GM23338 (cell line): ENCODE data around the gene MESP2. TPM values are rescaled to one million over a fixed set of nuclear protein-coding genes. Genes with fewer than 3 reads are reported as not detected.

Experiments
- ATAC-seq: fragments of 200-7000 bp; cut with Tn5 transposase; 3 replicates; pipeline ENCODE4 v1.9.1; 2020
- DNase-seq: peaks from one replicate; pipeline ENCODE4 v3.0.0-alpha.2; 2015; ENCODE audit warnings: low spot score
- H2AFZ ChIP-seq: fragments of 200-600 bp; sonication (generic); 2 replicates; pipeline ENCODE4 v1.8.0; 2016; ENCODE audit warnings: antibody characterized with exemption, mild to moderate bottlenecking, moderate library complexity
- H3F3A ChIP-seq: fragments of 200-600 bp; sonication (generic); replicated peaks from 2 replicates; pipeline ENCODE4 v1.8.0; 2017; ENCODE audit warnings: antibody characterized with exemption, mixed run types, low read depth
- H3K27ac ChIP-seq: fragments of 200-600 bp; sonication (generic); 2 replicates; pipeline ENCODE4 v1.6.1; 2016; ENCODE audit warnings: low read depth
- H3K27me3 ChIP-seq: fragments of 200-600 bp; sonication (generic); 2 replicates; pipeline ENCODE4 v1.8.0; 2016; ENCODE audit warnings: mild to moderate bottlenecking, mixed run types, moderate library complexity; ENCODE audit not compliant: insufficient read depth
- H3K36me3 ChIP-seq: fragments of 200-600 bp; sonication (generic); 2 replicates; pipeline ENCODE4 v1.8.0; 2016; ENCODE audit warnings: mild to moderate bottlenecking; ENCODE audit not compliant: insufficient read depth
- H3K4me1 ChIP-seq: fragments of 200-600 bp; sonication (generic); 2 replicates; pipeline ENCODE4 v1.8.0; 2016; ENCODE audit warnings: mild to moderate bottlenecking, moderate library complexity; ENCODE audit not compliant: insufficient read depth
- H3K4me2 ChIP-seq: fragments of 200-600 bp; sonication (generic); 2 replicates; pipeline ENCODE4 v1.7.1; 2017; ENCODE audit warnings: mixed run types
- H3K4me3 ChIP-seq: fragments of 200-600 bp; sonication (generic); 2 replicates; pipeline ENCODE4 v1.6.1; 2016; ENCODE audit warnings: mixed run types
- H3K79me2 ChIP-seq: fragments of 200-600 bp; sonication (generic); replicated peaks from 2 replicates; pipeline ENCODE4 v1.8.0; 2017; ENCODE audit warnings: mild to moderate bottlenecking; ENCODE audit not compliant: insufficient read depth
- H3K9me2 ChIP-seq: fragments of 200-600 bp; sonication (generic); 2 replicates; pipeline ENCODE4 v1.8.0; 2017; ENCODE audit not compliant: insufficient read depth
- H4K20me1 ChIP-seq: fragments of 200-600 bp; sonication (generic); replicated peaks from 2 replicates; pipeline ENCODE4 v1.8.0; 2017; ENCODE audit warnings: mild to moderate bottlenecking; ENCODE audit not compliant: insufficient read depth
- H3K27ac Mint-ChIP-seq: 2 replicates; pipeline ENCODE4 v1.8.0; 2020; ENCODE audit warnings: inconsistent platforms, mild to moderate bottlenecking, moderate library complexity, mixed read lengths
- H3K27me3 Mint-ChIP-seq: 3 replicates; pipeline ENCODE4 v1.8.0; 2022; ENCODE audit warnings: low read depth, mild to moderate bottlenecking, moderate library complexity, mixed read lengths, inconsistent platforms; ENCODE audit not compliant: insufficient read depth, poor library complexity
- H3K36me3 Mint-ChIP-seq: 3 replicates; pipeline ENCODE4 v1.8.0; 2021; ENCODE audit warnings: low read depth, mild to moderate bottlenecking, inconsistent platforms, moderate library complexity, mixed read lengths
- H3K4me1 Mint-ChIP-seq: 3 replicates; pipeline ENCODE4 v1.8.0; 2020; ENCODE audit warnings: mild to moderate bottlenecking, inconsistent platforms, mixed read lengths
- H3K4me3 Mint-ChIP-seq: 3 replicates; pipeline ENCODE4 v1.8.0; 2021; ENCODE audit warnings: moderate library complexity, mild to moderate bottlenecking, inconsistent platforms, mixed read lengths
- H3K9me3 Mint-ChIP-seq: 3 replicates; pipeline ENCODE4 v1.8.0; 2020; ENCODE audit warnings: moderate library complexity, mild to moderate bottlenecking, inconsistent platforms, mixed read lengths
- CREB1 ChIP-seq: fragments of 250-450 bp; sonication (Bioruptor Pico); IDR thresholded peaks from 2 replicates; pipeline ENCODE4 v1.5.0; 2020; ENCODE audit warnings: low read depth, mild to moderate bottlenecking, moderate library complexity
- CTCF ChIP-seq, 2 experiments: fragments of 200-600 bp in 1 of 2; sonication (generic) in 1 of 2; conservative IDR thresholded peaks; 2 replicates each; pipeline versions ENCODE4 v1.5.1 to v1.6.1; 2016 to 2017; ENCODE audit warnings: antibody characterized with exemption in 2 of 2, low read depth in 2 of 2, mild to moderate bottlenecking in 2 of 2, moderate library complexity in 1 of 2
- ETS1 ChIP-seq: IDR thresholded peaks from 2 replicates; pipeline ENCODE4 v1.6.1; 2016; ENCODE audit warnings: antibody characterized with exemption
- EZH2phosphoT487 ChIP-seq: fragments of 200-600 bp; sonication (generic); IDR thresholded peaks from one replicate; pipeline ENCODE4 v1.8.1; 2018; ENCODE audit warnings: antibody characterized with exemption; ENCODE audit not compliant: unreplicated experiment
- JUNB ChIP-seq: IDR thresholded peaks from one replicate; pipeline ENCODE4 v1.6.1; 2016; ENCODE audit warnings: antibody characterized with exemption; ENCODE audit not compliant: unreplicated experiment
- POLR2AphosphoS5 ChIP-seq: IDR thresholded peaks from 2 replicates; pipeline ENCODE4 v1.6.1; 2016; ENCODE audit warnings: antibody characterized with exemption, low read depth
- STAT1 ChIP-seq: IDR thresholded peaks from one replicate; pipeline ENCODE4 v1.6.1; 2016; ENCODE audit warnings: antibody characterized with exemption; ENCODE audit not compliant: unreplicated experiment
- ZNF114 ChIP-seq: fragments of 250-450 bp; sonication (Bioruptor Pico); IDR thresholded peaks from 2 replicates; pipeline ENCODE4 v1.5.0; 2020; ENCODE audit warnings: mild to moderate bottlenecking, moderate library complexity
- ZNF331 ChIP-seq: fragments of 250-450 bp; sonication (Bioruptor Pico); IDR thresholded peaks from 2 replicates; pipeline ENCODE4 v1.5.0; 2020; ENCODE audit warnings: low read depth, mild to moderate bottlenecking, moderate library complexity
- ZNF462 ChIP-seq: fragments of 250-450 bp; sonication (Bioruptor Pico); IDR thresholded peaks from 2 replicates; pipeline ENCODE4 v1.5.0; 2020; ENCODE audit warnings: mild to moderate bottlenecking, moderate library complexity
- polyA plus RNA-seq: library from polyadenylated mRNA; unstranded; fragments of >200 nt; fragmentation: Nextera tagmentation; extraction: Ambion mirVana; gene quantifications from 2 replicates; pipeline ENCODE4 v1.2.1, GENCODE V29; 2016
- total RNA-seq: library from RNA; depleted of rRNA; stranded (reverse); fragments of >200 nt; shearing (Covaris generic); gene quantifications from 2 replicates; pipeline ENCODE4 v1.2.3, GENCODE V29; 2014

The MESP2 gene
- total and polyA plus RNA-seq, 2 experiments from 2014 or later, result 0.24 to 1.3 TPM

- ATAC-seq, result no peak
- Histone ChIP-seq H4K20me1 (no peaks in the 10 kb centered on the region), H3K9me2 (no peaks in the 10 kb centered on the region), H3K36me3 (no peaks in the 10 kb centered on the region), H3K27ac (no peak overlapping the region), H3K79me2 (no peaks in the 10 kb centered on the region), H3F3A (no peaks in the 10 kb centered on the region), H3K4me3 (no peak overlapping the region), H3K4me1 (no peaks in the 10 kb centered on the region), H2AFZ (no peak overlapping the region), H3K4me2 (no peak overlapping the region), H3K27me3 (no peaks in the 10 kb centered on the region)
- Mint-ChIP-seq H3K9me3 (no peaks in the 10 kb centered on the region; the same call in 2 of the 3 replicates), H3K4me3 (no peak overlapping the region), H3K4me1 (peaks cover 11% of the 10 kb centered on the region), H3K36me3 (no peaks in the 10 kb centered on the region), H3K27ac (no peak overlapping the region), H3K27me3 (peaks cover 4% of the 10 kb centered on the region)
- no peak for DNase-seq
- no peak for TF ChIP-seq STAT1
- TF ChIP-seq CTCF (conservative IDR thresholded peaks at IDR 0.05; ENCODE audit: low read depth in 2 of 2), result no peak
- no peak for TF ChIP-seq CREB1 (CRISPR knock-in tag)
- no peak for TF ChIP-seq ZNF114 (CRISPR knock-in tag)
- TF ChIP-seq JUNB, result no peak
Observed at GRCh38 chr15:89822611-89822950, 46.4 kb downstream of the MESP2 start.

- no peak for DNase-seq
- no peak; the same call in 2 of the 3 replicates for ATAC-seq
- no peak for TF ChIP-seq ZNF331 (CRISPR knock-in tag)
- TF ChIP-seq POLR2AphosphoS5, result no peak
- TF ChIP-seq CTCF (conservative IDR thresholded peaks at IDR 0.05; ENCODE audit: low read depth in 2 of 2), result no peak
- no peak for TF ChIP-seq ETS1
- TF ChIP-seq ZNF462 (CRISPR knock-in tag), result no peak
- TF ChIP-seq JUNB, result no peak
- no peak for TF ChIP-seq STAT1
- no peak for TF ChIP-seq EZH2phosphoT487
Observed at GRCh38 chr15:89822951-89823711, 47.0 kb downstream of the MESP2 start.

More at GRCh38 chr15:89822951-89823711, 47.0 kb downstream of the MESP2 start:
- no peaks in the 10 kb centered on the region for H3K27me3 ChIP-seq
- H3K27me3 Mint-ChIP-seq, result peaks cover 5% of the 10 kb centered on the region
- no peaks in the 10 kb centered on the region; the same call in 2 of the 3 replicates for H3K9me3 Mint-ChIP-seq
- H3K36me3 ChIP-seq, result no peaks in the 10 kb centered on the region
- H3K27ac ChIP-seq, result no peak overlapping the region
- no peaks in the 10 kb centered on the region for H3K9me2 ChIP-seq
- no peak overlapping the region for H2AFZ ChIP-seq
- no peaks in the 10 kb centered on the region for H3K36me3 Mint-ChIP-seq
- H3F3A ChIP-seq, result no peaks in the 10 kb centered on the region
- no peak overlapping the region for H3K4me3 Mint-ChIP-seq
- H3K4me1 ChIP-seq, result no peaks in the 10 kb centered on the region; the same call in 1 of the 2 replicates
- H3K4me3 ChIP-seq, result no peak overlapping the region
- no peak overlapping the region for H3K27ac Mint-ChIP-seq
- H4K20me1 ChIP-seq, result no peaks in the 10 kb centered on the region
- H3K79me2 ChIP-seq, result no peaks in the 10 kb centered on the region
- H3K4me2 ChIP-seq, result no peak overlapping the region
- peaks cover 12% of the 10 kb centered on the region for H3K4me1 Mint-ChIP-seq
